Measurements from ENCODE around the gene PCSK6.

DNA sequence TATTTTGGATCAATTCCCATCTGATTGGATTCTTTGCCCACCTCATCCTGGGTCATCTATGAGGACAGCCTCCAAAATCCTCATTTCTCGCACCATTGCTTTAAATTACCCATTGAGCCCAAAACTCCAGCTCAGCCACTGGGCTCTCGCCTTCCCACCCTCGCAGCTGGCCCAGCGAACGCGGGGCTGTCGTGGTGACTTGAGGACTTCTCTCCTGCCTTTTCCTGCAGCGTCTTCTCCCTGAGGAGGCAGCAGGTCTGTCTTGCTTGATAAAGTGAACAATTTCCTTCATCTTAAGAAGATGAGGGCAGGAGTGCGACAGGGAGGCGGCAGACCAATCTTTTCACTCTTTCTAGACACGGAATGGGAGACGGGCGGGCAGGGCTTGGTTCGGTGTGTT lies 161.5 kb downstream of the PCSK6 start:
- TF ChIP-seq ZNF565 (CRISPR knock-in tag; conservative IDR thresholded peaks at IDR 0.05; ENCODE audit: low read depth) (no peak), RARB (CRISPR knock-in tag; IDR thresholded peaks at IDR 0.05) (no peak), PATZ1 (CRISPR knock-in tag; IDR thresholded peaks at IDR 0.05; ENCODE audit: borderline replicate concordance) (no peak)

Data from SK-N-SH treated with all-trans-retinoic acid at 6 μM for 48 hours (cell line).